Renal pelvis (tissue), 12 donors: ENCODE measurements around the gene CCL1. TPM values are rescaled to one million over a fixed set of nuclear protein-coding genes. Genes with fewer than 3 reads are reported as not detected.

Experiments
- DNase-seq: peaks from one replicate; pipeline ENCODE4 v3.0.0-alpha.2; 2013
- long read RNA-seq, 16 experiments: transcript quantifications; one replicate each; lab custom pipeline, GENCODE V29; 2026
- polyA plus RNA-seq, 3 donors: library from polyadenylated mRNA; unstranded; fragments of 120-200 nt; gene quantifications; one replicate each; pipeline ENCODE4 v1.2.1, GENCODE V29; 2013; ENCODE audit not compliant: insufficient read length in 3 of 3

Gene CCL1
- not detected for polyA plus RNA-seq
- long read RNA-seq, donor 1, result 0 reads
- long read RNA-seq, donor 2, result 0 reads
- long read RNA-seq, donor 3, result 0 reads
- long read RNA-seq, donor 4, result 0 reads
- long read RNA-seq, donor 5, result 0 reads
- long read RNA-seq, donor 6, result 0 reads
- long read RNA-seq, donor 7, result 0 reads
- long read RNA-seq, donor 8, result 0 reads
- long read RNA-seq, donor 9, result 0 reads
- long read RNA-seq, donor 10, result 0 reads
- long read RNA-seq, donor 11, result 0 reads
- long read RNA-seq, donor 12, result 0 reads
- long read RNA-seq, donor 13, result 0 reads
- long read RNA-seq, donor 14, result 0 reads
- long read RNA-seq, donor 15, result 0 reads
- long read RNA-seq, donor 16, result 0 reads

- no peak for DNase-seq
Measured at GRCh38 chr17:34363183-34363661, at the start of gene CCL1. Gene CCL1 (minus strand): TSS chr17:34363233. CDS start chr17:34363161, 72 bp downstream.

GRCh38 chr17:34412534-34412933, 49.5 kb upstream of the CCL1 start:
- DNase-seq, result no peak

- DNase-seq, result no peak
Measured at GRCh38 chr17:34411646-34412421, 48.8 kb upstream of the CCL1 start.

- DNase-seq, result no peak
Measured at GRCh38 chr17:34409352-34409751, 46.3 kb upstream of the CCL1 start.

- no peak for DNase-seq
Measured at GRCh38 chr17:34408439-34408838, 45.4 kb upstream of the CCL1 start.

- no peak for DNase-seq
Measured at GRCh38 chr17:34406226-34406625, 43.2 kb upstream of the CCL1 start.

GRCh38 chr17:34403006-34403405, 40.0 kb upstream of the CCL1 start:
- DNase-seq, result no peak

GRCh38 chr17:34401165-34401564, 38.1 kb upstream of the CCL1 start:
- DNase-seq, result no peak

- DNase-seq, result no peak
Measured at GRCh38 chr17:34400301-34400931, 37.4 kb upstream of the CCL1 start.

GRCh38 chr17:34399725-34400124, 36.7 kb upstream of the CCL1 start:
- no peak for DNase-seq

- DNase-seq, result no peak
Measured at GRCh38 chr17:34398990-34399389, 36.0 kb upstream of the CCL1 start.

GRCh38 chr17:34397265-34397664, 34.2 kb upstream of the CCL1 start:
- DNase-seq, result no peak

GRCh38 chr17:34393401-34393800, 30.4 kb upstream of the CCL1 start:
- no peak for DNase-seq

GRCh38 chr17:34391241-34391640, 28.2 kb upstream of the CCL1 start:
- DNase-seq, result no peak

GRCh38 chr17:34390649-34391048, 27.6 kb upstream of the CCL1 start:
- no peak for DNase-seq

GRCh38 chr17:34389126-34389750, 26.2 kb upstream of the CCL1 start:
- no peak for DNase-seq

- DNase-seq, result no peak
Measured at GRCh38 chr17:34387566-34387965, 24.5 kb upstream of the CCL1 start.

- DNase-seq, result no peak
Measured at GRCh38 chr17:34386697-34387550, 23.9 kb upstream of the CCL1 start.

- DNase-seq, result no peak
Measured at GRCh38 chr17:34386343-34386696, 23.3 kb upstream of the CCL1 start.

GRCh38 chr17:34384822-34385605, 22.0 kb upstream of the CCL1 start:
- DNase-seq, result no peak

GRCh38 chr17:34384271-34384670, 21.2 kb upstream of the CCL1 start:
- no peak for DNase-seq
